Osteocyte (in vitro differentiated cells): ENCODE data around the gene AK5. TPM values are rescaled to one million over a fixed set of nuclear protein-coding genes. Genes with fewer than 3 reads are reported as not detected.

Source experiments
- DNase-seq: peaks from one replicate; pipeline ENCODE4 v3.0.0; 2021; ENCODE audit warnings: mixed read lengths; ENCODE audit not compliant: unreplicated experiment; ENCODE audit errors: extremely low spot score
- H3K27ac Mint-ChIP-seq: one replicate; pipeline ENCODE4 v1.8.0; 2021; ENCODE audit warnings: mild to moderate bottlenecking, mixed read lengths; ENCODE audit not compliant: unreplicated experiment
- H3K27me3 Mint-ChIP-seq: one replicate; pipeline ENCODE4 v1.8.0; 2021; ENCODE audit warnings: mixed read lengths; ENCODE audit not compliant: unreplicated experiment
- H3K36me3 Mint-ChIP-seq: one replicate; pipeline ENCODE4 v1.8.0; 2021; ENCODE audit warnings: mixed read lengths; ENCODE audit not compliant: unreplicated experiment
- H3K4me1 Mint-ChIP-seq: one replicate; pipeline ENCODE4 v1.8.0; 2021; ENCODE audit warnings: mixed read lengths; ENCODE audit not compliant: unreplicated experiment
- H3K4me3 Mint-ChIP-seq: one replicate; pipeline ENCODE4 v1.8.0; 2021; ENCODE audit warnings: mild to moderate bottlenecking, moderate library complexity, mixed read lengths; ENCODE audit not compliant: unreplicated experiment
- H3K9me3 Mint-ChIP-seq: one replicate; pipeline ENCODE4 v1.8.0; 2021; ENCODE audit warnings: mixed read lengths; ENCODE audit not compliant: unreplicated experiment
- total RNA-seq: library from RNA; stranded (reverse); gene quantifications from 2 replicates; pipeline ENCODE4 v1.2.1, GENCODE V29; 2021
- TF ChIP-seq, protein P1 (sequence below): fragments of 200-600 bp; sonication (generic); IDR thresholded peaks from 2 replicates; pipeline ENCODE4 v1.5.0; 2021; ENCODE audit warnings: antibody characterized with exemption, mild to moderate bottlenecking, moderate library complexity

The AK5 gene
- total RNA-seq, 1 donor from 2014 or later = 38.1 TPM

DNA sequence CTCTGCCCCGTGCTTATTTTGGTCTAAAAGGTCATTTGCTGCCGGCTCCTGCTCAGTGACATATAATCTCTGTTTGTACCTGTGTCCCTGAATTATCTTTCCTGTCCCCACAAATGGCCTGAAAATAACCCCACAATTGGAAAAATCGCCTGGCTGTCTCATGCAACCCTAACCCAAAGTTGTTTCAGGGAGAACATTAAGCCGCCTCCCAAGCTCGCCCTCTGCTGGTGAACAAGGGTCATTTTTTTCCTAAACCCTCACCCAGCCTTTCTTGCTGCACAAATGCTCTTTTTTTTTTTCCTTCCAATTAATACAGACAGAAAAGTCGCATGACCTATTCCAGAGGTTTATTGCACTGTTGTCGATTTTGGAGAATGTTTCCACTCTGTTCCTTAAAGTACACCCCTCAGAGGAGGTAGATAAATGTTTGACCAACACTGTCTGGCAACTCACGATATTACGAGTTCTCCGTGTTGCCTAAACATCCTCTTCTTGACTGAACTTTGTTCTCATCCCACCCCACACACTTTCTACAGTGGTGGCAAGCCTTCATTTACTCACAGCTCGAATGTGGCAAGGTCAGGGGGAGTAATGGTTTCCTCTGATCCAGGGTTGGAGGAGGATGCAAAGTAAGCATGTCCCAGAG is 252.0 kb downstream of the AK5 start:
- DNase-seq = no peak
- H3K4me1 Mint-ChIP-seq = peaks cover 28% of the 10 kb centered on the region
- no peak overlapping the region for H3K4me3 Mint-ChIP-seq
- TF ChIP-seq, protein P1, sequence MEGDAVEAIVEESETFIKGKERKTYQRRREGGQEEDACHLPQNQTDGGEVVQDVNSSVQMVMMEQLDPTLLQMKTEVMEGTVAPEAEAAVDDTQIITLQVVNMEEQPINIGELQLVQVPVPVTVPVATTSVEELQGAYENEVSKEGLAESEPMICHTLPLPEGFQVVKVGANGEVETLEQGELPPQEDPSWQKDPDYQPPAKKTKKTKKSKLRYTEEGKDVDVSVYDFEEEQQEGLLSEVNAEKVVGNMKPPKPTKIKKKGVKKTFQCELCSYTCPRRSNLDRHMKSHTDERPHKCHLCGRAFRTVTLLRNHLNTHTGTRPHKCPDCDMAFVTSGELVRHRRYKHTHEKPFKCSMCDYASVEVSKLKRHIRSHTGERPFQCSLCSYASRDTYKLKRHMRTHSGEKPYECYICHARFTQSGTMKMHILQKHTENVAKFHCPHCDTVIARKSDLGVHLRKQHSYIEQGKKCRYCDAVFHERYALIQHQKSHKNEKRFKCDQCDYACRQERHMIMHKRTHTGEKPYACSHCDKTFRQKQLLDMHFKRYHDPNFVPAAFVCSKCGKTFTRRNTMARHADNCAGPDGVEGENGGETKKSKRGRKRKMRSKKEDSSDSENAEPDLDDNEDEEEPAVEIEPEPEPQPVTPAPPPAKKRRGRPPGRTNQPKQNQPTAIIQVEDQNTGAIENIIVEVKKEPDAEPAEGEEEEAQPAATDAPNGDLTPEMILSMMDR = peak; percentile 86
- H3K36me3 Mint-ChIP-seq = no peaks in the 10 kb centered on the region
- no peaks in the 10 kb centered on the region for H3K9me3 Mint-ChIP-seq
- H3K27ac Mint-ChIP-seq = peak overlapping the region; percentile 58
- no peaks in the 10 kb centered on the region for H3K27me3 Mint-ChIP-seq

DNA sequence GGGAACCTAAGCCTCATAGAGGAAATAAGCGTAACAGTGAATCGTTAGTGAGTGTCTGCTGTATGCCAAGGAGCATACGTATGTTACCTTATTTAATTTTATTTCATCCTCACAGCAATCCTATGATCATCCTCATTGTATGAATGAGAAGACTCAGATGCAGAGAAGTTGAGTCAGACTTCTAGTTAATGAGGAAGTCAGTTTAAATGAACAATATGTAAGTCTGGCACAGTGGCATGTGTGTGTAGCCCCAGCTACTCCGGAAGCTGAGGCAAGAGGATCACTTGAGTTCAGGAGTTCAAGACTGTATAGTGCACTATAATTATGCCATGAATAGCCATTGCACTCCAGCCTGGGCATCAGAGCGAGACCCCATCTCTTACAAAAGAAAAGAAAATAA is 252.6 kb downstream of the AK5 start:
- peaks cover 35% of the 10 kb centered on the region for H3K4me1 Mint-ChIP-seq
- DNase-seq = no peak
- H3K4me3 Mint-ChIP-seq = no peak overlapping the region
- no peaks in the 10 kb centered on the region for H3K27me3 Mint-ChIP-seq
- TF ChIP-seq, protein P1 = no peak
- no peaks in the 10 kb centered on the region for H3K36me3 Mint-ChIP-seq
- no peaks in the 10 kb centered on the region for H3K9me3 Mint-ChIP-seq
- H3K27ac Mint-ChIP-seq = no peak overlapping the region

DNA sequence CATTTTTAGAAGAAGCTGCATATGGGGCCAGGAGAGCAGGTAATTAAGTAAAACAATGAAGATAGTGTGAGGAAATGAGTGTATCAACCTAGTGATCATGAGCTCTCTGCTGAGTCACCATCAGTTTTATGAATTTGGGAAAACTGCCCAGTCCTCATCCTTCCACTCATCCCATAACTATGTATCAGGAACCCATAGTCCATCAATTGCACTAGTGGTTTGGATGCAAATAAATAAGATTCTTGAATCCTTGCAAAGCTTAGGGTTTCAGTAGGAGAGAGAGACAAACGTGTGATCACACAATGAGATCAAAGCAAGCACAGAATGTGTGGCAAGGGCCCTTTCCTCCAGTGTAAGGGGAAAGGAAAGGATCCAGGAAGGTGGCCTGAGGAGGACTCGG is 255.0 kb downstream of the AK5 start:
- H3K4me1 Mint-ChIP-seq = peaks cover 47% of the 10 kb centered on the region
- H3K4me3 Mint-ChIP-seq = no peak overlapping the region
- DNase-seq = no peak
- no peaks in the 10 kb centered on the region for H3K9me3 Mint-ChIP-seq
- TF ChIP-seq, protein P1 = no peak
- peak overlapping the region; percentile 52 for H3K27ac Mint-ChIP-seq
- no peaks in the 10 kb centered on the region for H3K36me3 Mint-ChIP-seq
- H3K27me3 Mint-ChIP-seq = no peaks in the 10 kb centered on the region

DNA sequence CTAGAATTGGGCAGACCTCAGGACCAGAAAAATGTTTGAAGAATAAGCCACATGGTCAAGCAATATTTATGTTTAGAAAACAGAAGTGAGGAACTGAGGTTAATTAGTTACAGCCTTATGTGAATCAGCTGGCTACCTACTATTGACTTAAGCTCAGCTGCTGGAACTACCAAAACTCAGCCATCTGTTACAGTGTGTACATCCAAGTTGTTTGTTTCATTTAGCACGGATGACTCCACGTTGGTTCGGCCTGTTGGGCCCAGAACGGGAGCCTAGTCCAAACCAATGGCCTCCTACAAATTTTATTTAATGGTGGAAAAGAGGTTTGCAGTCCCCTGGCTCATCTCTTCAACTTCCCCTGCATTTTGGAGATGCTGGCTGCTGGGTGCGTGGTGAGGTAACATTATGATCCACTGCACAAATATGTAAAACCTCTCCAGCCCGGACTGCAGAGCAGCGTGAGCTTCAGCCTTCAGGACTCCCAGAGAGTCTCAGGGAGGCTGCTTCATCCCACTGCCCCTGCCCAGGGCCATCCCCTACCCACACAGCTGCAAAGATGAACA is 257.2 kb downstream of the AK5 start:
- Mint-ChIP-seq H3K9me3 (no peaks in the 10 kb centered on the region), H3K27ac (peak overlapping the region; percentile 91), H3K4me3 (no peak overlapping the region), H3K27me3 (no peaks in the 10 kb centered on the region), H3K36me3 (peaks cover 3% of the 10 kb centered on the region), H3K4me1 (peaks cover 37% of the 10 kb centered on the region)
- no peak for DNase-seq
- TF ChIP-seq, protein P1 = no peak

DNA sequence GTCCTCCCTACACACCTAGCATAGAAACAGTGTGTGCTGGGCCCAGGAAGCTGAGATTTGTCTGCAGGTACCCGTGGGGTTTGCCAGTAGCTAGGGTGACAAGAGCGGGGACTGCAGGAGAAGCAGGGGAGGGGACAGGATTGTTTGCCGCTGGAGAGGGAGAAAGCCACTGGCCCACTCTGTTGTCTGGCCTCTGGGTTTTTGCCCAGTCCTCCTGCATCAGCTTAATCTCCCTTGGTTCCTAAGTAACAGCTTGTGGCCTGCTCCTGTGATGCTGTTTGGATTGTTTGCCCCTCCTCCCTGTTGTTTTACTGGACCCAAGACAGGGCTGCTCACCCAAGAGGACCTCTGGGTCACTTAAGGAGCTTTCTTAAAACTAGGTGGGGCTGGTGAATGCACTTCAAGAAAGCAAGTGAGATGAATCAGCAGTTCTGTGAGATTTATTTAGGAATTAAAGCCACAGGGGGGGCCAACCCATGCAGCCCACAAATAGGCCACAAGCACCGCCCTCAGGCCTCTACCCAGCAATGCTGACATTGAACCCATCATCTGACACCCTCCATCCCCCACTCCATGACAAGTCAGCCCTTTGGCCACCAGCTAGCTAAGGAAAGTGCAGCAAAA is 257.8 kb downstream of the AK5 start:
- no peak overlapping the region for H3K4me3 Mint-ChIP-seq

More for the DNA sequence above, 257.8 kb downstream of the AK5 start:
- Mint-ChIP-seq H3K36me3 (peaks cover 3% of the 10 kb centered on the region), H3K4me1 (peaks cover 35% of the 10 kb centered on the region), H3K9me3 (no peaks in the 10 kb centered on the region), H3K27me3 (no peaks in the 10 kb centered on the region), H3K27ac (peak overlapping the region; percentile 91)
- no peak for DNase-seq
- TF ChIP-seq, protein P1 = no peak
